GM20431 (cell line): ENCODE data around the gene TSPY9.
"Not testable (repeated sequence)": the region's sequence is repeated elsewhere in the genome, so short reads cannot be mapped to it uniquely, and the experiment has no call there.

Experiments used
- in situ Hi-C: fragments of 300-500 bp; cut with MseI, MboI; formaldehyde crosslinking; loops from one replicate; pipeline ENCODE4 v1.15.0; 2020; ENCODE audit warnings: low sequenced_read_pairs; ENCODE audit not compliant: unreplicated experiment

TSPY9 gene, protein sequence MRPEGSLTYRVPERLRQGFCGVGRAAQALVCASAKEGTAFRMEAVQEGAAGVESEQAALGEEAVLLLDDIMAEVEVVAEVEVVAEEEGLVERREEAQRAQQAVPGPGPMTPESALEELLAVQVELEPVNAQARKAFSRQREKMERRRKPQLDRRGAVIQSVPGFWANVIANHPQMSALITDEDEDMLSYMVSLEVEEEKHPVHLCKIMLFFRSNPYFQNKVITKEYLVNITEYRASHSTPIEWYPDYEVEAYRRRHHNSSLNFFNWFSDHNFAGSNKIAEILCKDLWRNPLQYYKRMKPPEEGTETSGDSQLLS

GRCh38 chrY:9486967-9487366, at the start of gene TSPY9:
Gene TSPY9 (plus strand): TSS chrY:9487267. CDS start chrY:9487313, 46 bp downstream.
- in situ Hi-C loops: not testable (repeated sequence)

DNA sequence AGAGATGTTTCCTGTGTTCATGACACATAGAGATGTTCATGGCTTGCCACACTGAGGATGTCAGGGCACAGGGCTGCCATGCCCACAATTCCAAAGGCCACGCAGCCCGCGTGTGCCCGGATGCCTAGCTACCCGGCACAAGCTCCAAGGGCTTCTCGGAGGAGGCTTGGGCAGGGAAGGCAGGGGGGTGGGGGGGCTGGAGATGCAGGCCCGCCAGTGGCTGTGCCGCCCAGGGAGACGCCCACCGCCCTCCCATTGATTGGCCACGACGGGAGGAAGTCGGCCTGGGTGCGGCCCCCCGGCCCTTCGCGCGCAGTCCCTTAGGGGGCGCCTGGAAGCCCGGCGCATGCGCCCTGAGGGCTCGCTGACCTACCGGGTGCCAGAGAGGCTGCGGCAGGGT, 20.4 kb upstream of the TSPY9 start, which contains the start of gene TSPY1:
TSS of gene TSPY1 (plus strand) at position 301 of the 400 bp plus-strand sequence. CDS start at position 347, 46 bp downstream.
- in situ Hi-C loops: not testable (repeated sequence)

GRCh38 chrY:9504396-9504795, 17.3 kb downstream of the TSPY9 start:
- in situ Hi-C loops: not testable (repeated sequence)

- in situ Hi-C loops: not testable (repeated sequence)
Observed at GRCh38 chrY:9516287-9516686, 29.2 kb downstream of the TSPY9 start.

DNA sequence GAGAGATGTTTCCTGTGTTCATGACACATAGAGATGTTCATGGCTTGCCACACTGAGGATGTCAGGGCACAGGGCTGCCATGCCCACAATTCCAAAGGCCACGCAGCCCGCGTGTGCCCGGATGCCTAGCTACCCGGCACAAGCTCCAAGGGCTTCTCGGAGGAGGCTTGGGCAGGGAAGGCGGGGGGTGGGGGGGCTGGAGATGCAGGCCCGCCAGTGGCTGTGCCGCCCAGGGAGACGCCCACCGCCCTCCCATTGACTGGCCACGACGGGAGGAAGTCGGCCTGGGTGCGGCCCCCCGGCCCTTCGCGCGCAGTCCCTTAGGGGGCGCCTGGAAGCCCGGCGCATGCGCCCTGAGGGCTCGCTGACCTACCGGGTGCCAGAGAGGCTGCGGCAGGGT, 40.5 kb downstream of the TSPY9 start, which contains the start of gene TSPY10:
TSS of gene TSPY10 (plus strand) at position 301 of the 400 bp plus-strand sequence. CDS start at position 347, 46 bp downstream.
- in situ Hi-C loops: not testable (repeated sequence)
